Measurements from ENCODE around the gene RNF34. TPM values are rescaled to one million over a fixed set of nuclear protein-coding genes. Genes with fewer than 3 reads are reported as not detected.
A peak's percentile ranks its signal among the peaks of the same experiment; 100 is the strongest.
"Not testable (repeated sequence)": the region's sequence is repeated elsewhere in the genome, so short reads cannot be mapped to it uniquely, and the experiment has no call there.

The RNF34 gene
- total RNA-seq, 1 donor from 2014 or later = 19.2 TPM

GRCh38 chr12:121383601-121384021 is 16.3 kb upstream of the RNF34 start:
- ATAC-seq (ENCODE audit: poor library complexity) = no peak
- no peak for DNase-seq
- intact Hi-C loops (cut with DNase I) = no loop called here

GRCh38 chr12:121384891-121385290 is 15.0 kb upstream of the RNF34 start:
- intact Hi-C loops (cut with DNase I); ATAC-seq (ENCODE audit: poor library complexity); DNase-seq: not testable (repeated sequence)

GRCh38 chr12:121388421-121388981 is 11.4 kb upstream of the RNF34 start:
- intact Hi-C loops (cut with DNase I) = no loop called here
- DNase-seq = no peak
- ATAC-seq (ENCODE audit: poor library complexity) = no peak

GRCh38 chr12:121390856-121391255 is 9.1 kb upstream of the RNF34 start:
- ATAC-seq (ENCODE audit: poor library complexity) (no peak), DNase-seq (no peak)
- intact Hi-C loops (cut with DNase I) = no loop called here

- intact Hi-C loops (cut with DNase I) = no loop called here
- DNase-seq (no peak), ATAC-seq (ENCODE audit: poor library complexity) (peak; percentile 53)
Observed at GRCh38 chr12:121391619-121392324, 8.1 kb upstream of the RNF34 start.

- intact Hi-C loops (cut with DNase I) = no loop called here
- ATAC-seq (ENCODE audit: poor library complexity) (no peak), DNase-seq (no peak)
Observed at GRCh38 chr12:121392325-121392716, 7.6 kb upstream of the RNF34 start.

GRCh38 chr12:121397521-121397920 is 2.4 kb upstream of the RNF34 start:
- intact Hi-C loops (cut with DNase I) = no loop called here
- ATAC-seq (ENCODE audit: poor library complexity) (no peak), DNase-seq (no peak)

GRCh38 chr12:121398355-121398754 is 1.6 kb upstream of the RNF34 start:
- intact Hi-C loops (cut with DNase I) = no loop called here
- no peak for DNase-seq
- no peak for ATAC-seq (ENCODE audit: poor library complexity)

GRCh38 chr12:121400332-121401139 is 618 bp downstream of the RNF34 start:
- DNase-seq (peak; percentile 56), ATAC-seq (ENCODE audit: poor library complexity) (peak; percentile 67)
- intact Hi-C loops (cut with DNase I) = no loop called here

- no peak for ATAC-seq (ENCODE audit: poor library complexity)
- intact Hi-C loops (cut with DNase I) = no loop called here
- no peak for DNase-seq
Observed at GRCh38 chr12:121403721-121404120, 3.8 kb downstream of the RNF34 start.

- intact Hi-C loops (cut with DNase I) = no loop called here
- DNase-seq = no peak
- no peak for ATAC-seq (ENCODE audit: poor library complexity)
Observed at GRCh38 chr12:121404734-121405133, 4.8 kb downstream of the RNF34 start.

GRCh38 chr12:121405211-121405610 is 5.3 kb downstream of the RNF34 start:
- intact Hi-C loops (cut with DNase I) = no loop called here
- ATAC-seq (ENCODE audit: poor library complexity) (no peak), DNase-seq (no peak)

- no peak for DNase-seq
- ATAC-seq (ENCODE audit: poor library complexity) = no peak
- intact Hi-C loops (cut with DNase I) = no loop called here
Observed at GRCh38 chr12:121413917-121414316, 14.0 kb downstream of the RNF34 start.

GRCh38 chr12:121417847-121418246 is 17.9 kb downstream of the RNF34 start:
- DNase-seq (no peak), ATAC-seq (ENCODE audit: poor library complexity) (no peak)
- intact Hi-C loops (cut with DNase I) = no loop called here

- ATAC-seq (ENCODE audit: poor library complexity) (no peak), DNase-seq (no peak)
- intact Hi-C loops (cut with DNase I) = no loop called here
Observed at GRCh38 chr12:121420109-121420508, 20.2 kb downstream of the RNF34 start.

GRCh38 chr12:121423253-121423652 is 23.3 kb downstream of the RNF34 start:
- intact Hi-C loops (cut with DNase I) = no loop called here
- ATAC-seq (ENCODE audit: poor library complexity) (peak; percentile 5), DNase-seq (no peak)

- DNase-seq (no peak), ATAC-seq (ENCODE audit: poor library complexity) (peak; percentile 84)
- intact Hi-C loops (cut with DNase I) = no loop called here
Observed at GRCh38 chr12:121423682-121424623, 24.0 kb downstream of the RNF34 start.

GRCh38 chr12:121424624-121424975 is 24.7 kb downstream of the RNF34 start:
- intact Hi-C loops (cut with DNase I) = no loop called here
- ATAC-seq (ENCODE audit: poor library complexity) (no peak), DNase-seq (no peak)

- intact Hi-C loops (cut with DNase I) = no loop called here
- ATAC-seq (ENCODE audit: poor library complexity) (no peak), DNase-seq (no peak)
Observed at GRCh38 chr12:121427556-121428050, 27.7 kb downstream of the RNF34 start.
